ENCODE data around the gene DDTL.

GRCh38 chr22:23970201-23970641, 3.5 kb downstream of the DDTL start:
- TF ChIP-seq PBX3 (IDR thresholded peaks at IDR 0.05) (no peak), NRF1 (IDR thresholded peaks at IDR 0.05; ENCODE audit: low read depth, low read length) (no peak), CTCF (IDR thresholded peaks at IDR 0.05) (no peak), YY1 (IDR thresholded peaks at IDR 0.05; ENCODE audit: low read depth) (no peak), REST (IDR thresholded peaks at IDR 0.05; ENCODE audit: low read depth, low read length) (no peak), EP300 (IDR thresholded peaks at IDR 0.05; ENCODE audit: borderline replicate concordance in 1 of 2, low read depth in 1 of 2, low read length in 1 of 2) (no peak), CHD2 (IDR thresholded peaks at IDR 0.05; ENCODE audit: low read length, partially characterized antibody) (no peak), ELF1 (IDR thresholded peaks at IDR 0.05) (no peak), JUND (IDR thresholded peaks at IDR 0.05) (no peak), EZH2phosphoT487 (IDR thresholded peaks at IDR 0.05; ENCODE audit: borderline replicate concordance, low read depth) (no peak)

Measured in SK-N-SH (cell line).